Measurements from ENCODE around the gene CLEC4A. TPM values are rescaled to one million over a fixed set of nuclear protein-coding genes. Genes with fewer than 3 reads are reported as not detected.
"Not testable (repeated sequence)": the region's sequence is repeated elsewhere in the genome, so short reads cannot be mapped to it uniquely, and the experiment has no call there.

CLEC4A gene
- total and polyA plus RNA-seq, 2 of the 13 experiments (the other 11 are each of a cell fraction or from before 2014, with no cell fraction given), result 0.55 TPM; not detected in 1

DNA sequence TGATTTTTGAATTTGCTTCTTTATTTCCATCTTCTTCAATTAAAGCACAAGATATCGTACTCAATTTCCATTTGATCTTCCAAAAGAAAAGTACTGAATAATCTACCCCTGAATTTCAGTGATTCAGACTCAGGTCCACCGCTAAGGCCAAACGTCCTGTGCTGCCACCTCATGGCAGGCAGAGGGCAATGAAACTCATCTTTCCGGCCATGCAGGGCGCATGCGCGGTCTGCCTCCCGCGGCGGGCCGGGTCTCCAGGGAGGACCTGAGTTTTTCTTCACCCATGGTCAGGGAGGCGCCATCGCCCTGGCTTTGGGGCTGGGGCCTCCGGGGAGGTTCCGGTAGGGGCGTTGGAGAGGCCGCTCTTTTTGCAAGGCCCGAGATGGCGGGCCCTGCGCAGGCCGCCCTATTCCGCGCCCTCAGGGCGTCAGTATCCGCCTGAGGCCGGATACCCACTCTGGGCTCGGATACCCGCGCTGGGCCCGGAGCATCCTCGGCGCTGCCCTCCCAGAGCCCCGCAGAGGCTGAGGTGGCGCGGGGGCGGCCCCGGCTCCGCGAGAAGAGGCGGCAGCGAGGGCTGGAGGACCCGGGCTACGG, 56.7 kb downstream of the CLEC4A start (continued):
- TF ChIP-seq, protein P1, sequence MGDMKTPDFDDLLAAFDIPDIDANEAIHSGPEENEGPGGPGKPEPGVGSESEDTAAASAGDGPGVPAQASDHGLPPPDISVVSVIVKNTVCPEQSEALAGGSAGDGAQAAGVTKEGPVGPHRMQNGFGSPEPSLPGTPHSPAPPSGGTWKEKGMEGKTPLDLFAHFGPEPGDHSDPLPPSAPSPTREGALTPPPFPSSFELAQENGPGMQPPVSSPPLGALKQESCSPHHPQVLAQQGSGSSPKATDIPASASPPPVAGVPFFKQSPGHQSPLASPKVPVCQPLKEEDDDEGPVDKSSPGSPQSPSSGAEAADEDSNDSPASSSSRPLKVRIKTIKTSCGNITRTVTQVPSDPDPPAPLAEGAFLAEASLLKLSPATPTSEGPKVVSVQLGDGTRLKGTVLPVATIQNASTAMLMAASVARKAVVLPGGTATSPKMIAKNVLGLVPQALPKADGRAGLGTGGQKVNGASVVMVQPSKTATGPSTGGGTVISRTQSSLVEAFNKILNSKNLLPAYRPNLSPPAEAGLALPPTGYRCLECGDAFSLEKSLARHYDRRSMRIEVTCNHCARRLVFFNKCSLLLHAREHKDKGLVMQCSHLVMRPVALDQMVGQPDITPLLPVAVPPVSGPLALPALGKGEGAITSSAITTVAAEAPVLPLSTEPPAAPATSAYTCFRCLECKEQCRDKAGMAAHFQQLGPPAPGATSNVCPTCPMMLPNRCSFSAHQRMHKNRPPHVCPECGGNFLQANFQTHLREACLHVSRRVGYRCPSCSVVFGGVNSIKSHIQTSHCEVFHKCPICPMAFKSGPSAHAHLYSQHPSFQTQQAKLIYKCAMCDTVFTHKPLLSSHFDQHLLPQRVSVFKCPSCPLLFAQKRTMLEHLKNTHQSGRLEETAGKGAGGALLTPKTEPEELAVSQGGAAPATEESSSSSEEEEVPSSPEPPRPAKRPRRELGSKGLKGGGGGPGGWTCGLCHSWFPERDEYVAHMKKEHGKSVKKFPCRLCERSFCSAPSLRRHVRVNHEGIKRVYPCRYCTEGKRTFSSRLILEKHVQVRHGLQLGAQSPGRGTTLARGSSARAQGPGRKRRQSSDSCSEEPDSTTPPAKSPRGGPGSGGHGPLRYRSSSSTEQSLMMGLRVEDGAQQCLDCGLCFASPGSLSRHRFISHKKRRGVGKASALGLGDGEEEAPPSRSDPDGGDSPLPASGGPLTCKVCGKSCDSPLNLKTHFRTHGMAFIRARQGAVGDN (CRISPR knock-in tag; IDR thresholded peaks at IDR 0.05), result peak; percentile 44; the same call in 1 of the 2 replicates
- TF ChIP-seq, protein P2, sequence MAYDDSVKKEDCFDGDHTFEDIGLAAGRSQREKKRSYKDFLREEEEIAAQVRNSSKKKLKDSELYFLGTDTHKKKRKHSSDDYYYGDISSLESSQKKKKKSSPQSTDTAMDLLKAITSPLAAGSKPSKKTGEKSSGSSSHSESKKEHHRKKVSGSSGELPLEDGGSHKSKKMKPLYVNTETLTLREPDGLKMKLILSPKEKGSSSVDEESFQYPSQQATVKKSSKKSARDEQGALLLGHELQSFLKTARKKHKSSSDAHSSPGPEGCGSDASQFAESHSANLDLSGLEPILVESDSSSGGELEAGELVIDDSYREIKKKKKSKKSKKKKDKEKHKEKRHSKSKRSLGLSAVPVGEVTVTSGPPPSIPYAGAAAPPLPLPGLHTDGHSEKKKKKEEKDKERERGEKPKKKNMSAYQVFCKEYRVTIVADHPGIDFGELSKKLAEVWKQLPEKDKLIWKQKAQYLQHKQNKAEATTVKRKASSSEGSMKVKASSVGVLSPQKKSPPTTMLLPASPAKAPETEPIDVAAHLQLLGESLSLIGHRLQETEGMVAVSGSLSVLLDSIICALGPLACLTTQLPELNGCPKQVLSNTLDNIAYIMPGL (CRISPR knock-in tag; IDR thresholded peaks at IDR 0.05; ENCODE audit: borderline replicate concordance in 1 of 2, low read depth in 1 of 2), result peak; percentile 26 to 39; a peak in 1 of 4 replicates
- peak; percentile 68 for TF ChIP-seq PHF8 (CRISPR knock-in tag; IDR thresholded peaks at IDR 0.05)
- TF ChIP-seq, protein P3, sequence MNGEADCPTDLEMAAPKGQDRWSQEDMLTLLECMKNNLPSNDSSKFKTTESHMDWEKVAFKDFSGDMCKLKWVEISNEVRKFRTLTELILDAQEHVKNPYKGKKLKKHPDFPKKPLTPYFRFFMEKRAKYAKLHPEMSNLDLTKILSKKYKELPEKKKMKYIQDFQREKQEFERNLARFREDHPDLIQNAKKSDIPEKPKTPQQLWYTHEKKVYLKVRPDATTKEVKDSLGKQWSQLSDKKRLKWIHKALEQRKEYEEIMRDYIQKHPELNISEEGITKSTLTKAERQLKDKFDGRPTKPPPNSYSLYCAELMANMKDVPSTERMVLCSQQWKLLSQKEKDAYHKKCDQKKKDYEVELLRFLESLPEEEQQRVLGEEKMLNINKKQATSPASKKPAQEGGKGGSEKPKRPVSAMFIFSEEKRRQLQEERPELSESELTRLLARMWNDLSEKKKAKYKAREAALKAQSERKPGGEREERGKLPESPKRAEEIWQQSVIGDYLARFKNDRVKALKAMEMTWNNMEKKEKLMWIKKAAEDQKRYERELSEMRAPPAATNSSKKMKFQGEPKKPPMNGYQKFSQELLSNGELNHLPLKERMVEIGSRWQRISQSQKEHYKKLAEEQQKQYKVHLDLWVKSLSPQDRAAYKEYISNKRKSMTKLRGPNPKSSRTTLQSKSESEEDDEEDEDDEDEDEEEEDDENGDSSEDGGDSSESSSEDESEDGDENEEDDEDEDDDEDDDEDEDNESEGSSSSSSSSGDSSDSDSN (CRISPR knock-in tag; IDR thresholded peaks at IDR 0.05), result peak; percentile 20; the same call in 1 of the 2 replicates

DNA sequence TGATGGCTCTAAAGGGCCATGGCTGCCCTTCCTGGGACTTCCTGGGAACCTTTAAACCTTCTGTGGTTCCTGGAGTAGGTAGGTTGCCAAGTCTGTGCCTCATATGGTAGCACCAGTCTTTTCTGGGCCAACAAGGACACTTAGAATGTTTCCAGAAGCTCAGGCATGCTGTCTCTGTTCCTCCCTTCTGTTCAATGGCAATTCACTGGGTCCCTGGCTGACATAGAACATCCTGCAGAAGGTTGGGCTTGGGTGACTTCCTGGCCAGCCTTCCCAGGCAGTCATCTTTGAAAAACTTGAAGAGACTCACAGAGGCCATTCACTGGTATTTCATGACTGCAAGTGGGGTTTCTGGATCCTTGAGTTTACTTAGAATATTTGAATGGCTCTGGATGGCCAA, 57.9 kb downstream of the CLEC4A start:
- POLR2A ChIA-PET; in situ Hi-C loops (cut with HindIII; ENCODE audit: extremely low pct_ligation_motif_present, low pct_unique_long_range_greater_than_20kb); BruUV-seq (replicated peaks); H3K9ac ChIP-seq (ENCODE audit: insufficient read depth, low read depth, low read length); intact Hi-C loops (cut with micrococcal nuclease; ENCODE audit: unreplicated experiment); H3K9me3 ChIP-seq (ENCODE audit: low read length); H4K20me1 ChIP-seq (ENCODE audit: insufficient read depth, low read length); H3K4me1 ChIP-seq (ENCODE audit: insufficient read depth, low read length); H3K79me2 ChIP-seq (ENCODE audit: insufficient read depth, low read length); H3K4me2 ChIP-seq (ENCODE audit: low read depth, low read length); H3K27ac ChIP-seq (ENCODE audit: extremely low read length, insufficient read depth, low read length); H3K36me3 ChIP-seq (replicated peaks in 1 of 2; ENCODE audit: control insufficient read depth in 1 of 2, insufficient read depth in 2 of 2, low read length in 2 of 2); ATAC-seq; CTCF ChIA-PET (ENCODE audit: low intra/inter-chr PET ratio, low total read pairs); H2AFZ ChIP-seq (ENCODE audit: low read length); FAIRE-seq; H3K27me3 ChIP-seq (ENCODE audit: control insufficient read depth in 1 of 2, insufficient read depth in 2 of 2, low read length in 2 of 2); H3K4me3 ChIP-seq (replicated peaks in 1 of 3; ENCODE audit: insufficient read depth in 1 of 3, low read depth in 2 of 3, low read length in 3 of 3); DNase-seq (ENCODE audit: low spot score): not testable (repeated sequence)

DNA sequence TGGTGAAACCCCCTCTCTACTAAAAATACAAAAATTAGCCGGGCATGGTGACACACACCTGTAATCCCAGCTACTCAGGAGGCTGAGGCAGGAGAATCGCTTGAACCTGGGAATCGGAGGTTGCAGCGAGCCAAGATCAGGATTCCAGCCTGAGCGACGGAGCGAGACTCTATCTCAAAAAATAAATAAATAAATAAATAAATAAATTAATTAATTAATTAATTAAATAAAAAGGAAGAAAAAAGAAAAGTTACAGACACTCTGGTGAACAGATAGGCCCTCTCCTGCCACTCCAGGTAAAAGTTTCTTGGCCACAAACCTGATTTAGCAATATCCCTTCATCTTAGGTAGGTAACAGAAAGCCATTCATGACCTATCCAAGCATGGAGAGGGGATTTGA, 59.5 kb downstream of the CLEC4A start:
- in situ Hi-C loops (cut with HindIII; ENCODE audit: extremely low pct_ligation_motif_present, low pct_unique_long_range_greater_than_20kb); POLR2A ChIA-PET; H3K27me3 ChIP-seq (ENCODE audit: control insufficient read depth in 1 of 2, insufficient read depth in 2 of 2, low read length in 2 of 2); CTCF ChIA-PET (ENCODE audit: low intra/inter-chr PET ratio, low total read pairs); FAIRE-seq; H3K27ac ChIP-seq (ENCODE audit: extremely low read length, insufficient read depth, low read length); H3K79me2 ChIP-seq (ENCODE audit: insufficient read depth, low read length); ATAC-seq; H3K36me3 ChIP-seq (replicated peaks in 1 of 2; ENCODE audit: control insufficient read depth in 1 of 2, insufficient read depth in 2 of 2, low read length in 2 of 2); H3K4me2 ChIP-seq (ENCODE audit: low read depth, low read length); H3K9me3 ChIP-seq (ENCODE audit: low read length); H2AFZ ChIP-seq (ENCODE audit: low read length); H4K20me1 ChIP-seq (ENCODE audit: insufficient read depth, low read length); H3K4me3 ChIP-seq (replicated peaks in 1 of 3; ENCODE audit: insufficient read depth in 1 of 3, low read depth in 2 of 3, low read length in 3 of 3); H3K9ac ChIP-seq (ENCODE audit: insufficient read depth, low read depth, low read length); H3K4me1 ChIP-seq (ENCODE audit: insufficient read depth, low read length); DNase-seq (ENCODE audit: low spot score); intact Hi-C loops (cut with micrococcal nuclease; ENCODE audit: unreplicated experiment); BruUV-seq (replicated peaks): not testable (repeated sequence)
- WGBS (ENCODE audit: low lambda C conversion rate), result 69% methylated on average over 7 of the region's 7 CpGs
